GM12878 (cell line): ENCODE results near the gene AMMECR1. TPM values are rescaled to one million over a fixed set of nuclear protein-coding genes. Genes with fewer than 3 reads are reported as not detected.

Experiments used
- ATAC-seq: fragments of 200-7000 bp; cut with Tn5 transposase; 3 replicates; pipeline ENCODE4 v1.9.1; 2020; ENCODE audit warnings: mild to moderate bottlenecking, moderate library complexity
- BruUV-seq: library from RNA; stranded (reverse); fragments of 400-500 nt; replicated peaks from 2 replicates; lab custom pipeline; 2021; lab: Mats Ljungman, UMichigan
- CTCF ChIA-PET: fragments of 300-600 bp; sonication (Branson Sonifier 250); formaldehyde crosslinking; extraction: SDS; loops from one replicate; lab custom pipeline; 2021; ENCODE audit warnings: inconsistent platforms; lab: Yijun Ruan, JAX
- POLR2A ChIA-PET: fragments of 350-600 bp; formaldehyde crosslinking; extraction: SDS; loops from one replicate; lab custom pipeline; 2021; ENCODE audit warnings: inconsistent platforms; lab: Charles Lee
- RAD21 ChIA-PET: fragments of 300-600 bp; sonication (Branson Sonifier 250); formaldehyde crosslinking; loops from one replicate; lab custom pipeline; 2023; ENCODE audit warnings: antibody characterized with exemption; ENCODE audit not compliant: unreplicated experiment; lab: Charles Lee
- SMC1A ChIA-PET: fragments of 300-600 bp; sonication (Branson Sonifier 250); formaldehyde crosslinking; loops from one replicate; lab custom pipeline; 2023; ENCODE audit not compliant: unreplicated experiment, uncharacterized antibody; lab: Charles Lee
- DNase-seq: peaks from one replicate; pipeline ENCODE4 v3.0.0-alpha.2; 2011; ENCODE audit warnings: low read depth, low spot score
- FAIRE-seq: peaks from 3 replicates; lab custom pipeline; 2011; peaks lifted over from hg19 to GRCh38; lab: Jason Lieb, UNC
- H2AFZ ChIP-seq: 2 replicates; pipeline ENCODE4 v1.6.0; 2011; ENCODE audit warnings: low read depth, low read length, control low read depth; ENCODE audit not compliant: control insufficient read depth
- H3K27ac ChIP-seq: 2 replicates; pipeline ENCODE4 v1.5.1; 2011; ENCODE audit warnings: control low read depth; ENCODE audit not compliant: control insufficient read depth, insufficient read depth
- H3K27me3 ChIP-seq, 2 experiments: replicated peaks in 1 of 2; 2 replicates each; pipeline versions ENCODE4 v1.6.0 to v1.6.1; 2011; ENCODE audit warnings: low read length in 1 of 2; ENCODE audit not compliant: control insufficient read depth in 2 of 2, insufficient read depth in 2 of 2
- H3K36me3 ChIP-seq, 2 experiments: 2 replicates each; pipeline ENCODE4 v1.5.1; 2011; ENCODE audit warnings: low read length in 1 of 2; ENCODE audit not compliant: control insufficient read depth in 2 of 2, insufficient read depth in 2 of 2
- H3K4me1 ChIP-seq: 2 replicates; pipeline ENCODE4 v1.6.1; 2011; ENCODE audit warnings: mild to moderate bottlenecking, low read length, moderate library complexity, mixed read lengths; ENCODE audit not compliant: control insufficient read depth, insufficient read depth
- H3K4me2 ChIP-seq: 2 replicates; pipeline ENCODE4 v1.6.0; 2011; ENCODE audit warnings: control low read depth; ENCODE audit not compliant: control insufficient read depth, insufficient read depth
- H3K4me3 ChIP-seq: fragments of 200-600 bp; sonication (generic); 2 replicates; pipeline ENCODE4 v1.5.1; 2016
- H3K79me2 ChIP-seq: 2 replicates; pipeline ENCODE4 v1.6.0; 2011; ENCODE audit warnings: low read length; ENCODE audit not compliant: control insufficient read depth, insufficient read depth
- H3K9ac ChIP-seq: 2 replicates; pipeline ENCODE4 v1.8.0; 2011; ENCODE audit warnings: low read length, control low read depth, mixed read lengths; ENCODE audit not compliant: control insufficient read depth, insufficient read depth
- H3K9me3 ChIP-seq: replicated peaks from 3 replicates; pipeline ENCODE4 v1.5.1; 2011; ENCODE audit warnings: mild to moderate bottlenecking, low read length; ENCODE audit not compliant: control insufficient read depth, insufficient read depth
- H4K20me1 ChIP-seq: 2 replicates; pipeline ENCODE4 v1.6.0; 2011; ENCODE audit not compliant: control insufficient read depth, insufficient read depth
- ATF2 ChIP-seq: IDR thresholded peaks from 2 replicates; pipeline ENCODE4 v1.6.1; 2012; ENCODE audit warnings: low read length, inconsistent platforms
- CTCF ChIP-seq, 3 experiments: IDR thresholded peaks in 2 of 3; conservative IDR thresholded peaks in 1 of 3; 2 replicates each; pipeline ENCODE4 v1.5.1; 2011; ENCODE audit warnings: low read depth in 3 of 3, low read length in 3 of 3, mild to moderate bottlenecking in 3 of 3, control low read depth in 2 of 3, moderate library complexity in 2 of 3, inconsistent platforms in 1 of 3, mixed read lengths in 1 of 3; ENCODE audit not compliant: control insufficient read depth in 2 of 3, insufficient read depth in 1 of 3; ENCODE audit errors: extremely low read depth in 1 of 3
- E2F8 ChIP-seq: fragments of 450-650 bp; IDR thresholded peaks from 2 replicates; pipeline ENCODE4 v1.6.1; 2018; ENCODE audit warnings: mild to moderate bottlenecking, low read depth, moderate library complexity; ENCODE audit not compliant: partially characterized antibody
- RAD21 ChIP-seq: IDR thresholded peaks from 2 replicates; pipeline ENCODE4 v1.6.1; 2011; ENCODE audit warnings: mild to moderate bottlenecking, low read depth, low read length, moderate library complexity; ENCODE audit not compliant: insufficient read depth
- SMC3 ChIP-seq: IDR thresholded peaks from 2 replicates; pipeline ENCODE4 v1.6.1; 2011; ENCODE audit warnings: low read length, improper control_type of control experiment, borderline replicate concordance
- USF2 ChIP-seq: IDR thresholded peaks from 2 replicates; pipeline ENCODE4 v1.6.1; 2011; ENCODE audit warnings: low read depth, low read length, improper control_type of control experiment, borderline replicate concordance
- ZBTB4 ChIP-seq: fragments of 450-650 bp; formaldehyde crosslinking; IDR thresholded peaks from 2 replicates; pipeline ENCODE4 v1.4.0; 2022; ENCODE audit warnings: mild to moderate bottlenecking, moderate library complexity
- WGBS: methylation state at CpG from one replicate; pipeline ENCODE4 v1.1.6; 2016; ENCODE audit warnings: low lambda C conversion rate; ENCODE audit not compliant: insufficient replicate concordance, insufficient coverage; ENCODE audit errors: missing lambda C conversion rate; 5-methylcytosine and 5-hydroxymethylcytosine counted together
- in situ Hi-C: fragments of 300-500 bp; cut with MboI; formaldehyde crosslinking; loops from 9 replicates; pipeline ENCODE4 v1.14.3; 2018; ENCODE audit warnings: mixed read lengths
- intact Hi-C: fragments of 100-400 bp; cut with micrococcal nuclease; formaldehyde crosslinking; loops from one replicate; pipeline ENCODE4 v1.14.2; 2022; ENCODE audit not compliant: unreplicated experiment
- polyA plus RNA-seq, 11 experiments: library from polyadenylated mRNA; depleted of rRNA in 4 of 11; unstranded in 6 of 11; stranded (reverse) in 5 of 11; fragments of >200 nt; fragmentation: Nextera tagmentation in 4 of 11; fragmentation: Illumina TruSeq in 1 of 11; extraction: Ambion mirVana in 4 of 11; extraction: Trizol in 1 of 11; gene quantifications; 1 replicate in 1 of 11; 2 replicates in 10 of 11; pipeline versions ENCODE4 v1.2.1 to v1.2.3, GENCODE V29; 2011 to 2016; ENCODE audit warnings: inconsistent platforms in 2 of 11, missing spikeins in 2 of 11, low read depth in 1 of 11
- total RNA-seq, 4 experiments: library from RNA; depleted of rRNA in 3 of 4; stranded (reverse); fragments of >200 nt in 3 of 4; fragmentation: Illumina TruSeq in 1 of 4; extraction: Trizol in 1 of 4; gene quantifications; 2 replicates each; pipeline versions ENCODE4 v1.2.1 to v1.2.3, GENCODE V29; 2013 to 2021

AMMECR1 gene
- total and polyA plus RNA-seq, 10 of the 15 experiments (the other 5 are each of a cell fraction or from before 2014, with no cell fraction given), result 4.9 to 25.6 (median 10.7) TPM

GRCh38 chrX:110156167-110156754, 161.6 kb downstream of the AMMECR1 start:
- BruUV-seq, result no TSS peak
- Histone ChIP-seq H3K4me2 (no peak overlapping the region), H3K27me3 (no peaks in the 10 kb centered on the region), H3K36me3 (no peaks in the 10 kb centered on the region; a peak in 1 of 4 replicates), H3K9me3 (no peaks in the 10 kb centered on the region), H2AFZ (no peak overlapping the region)
- WGBS, result 35% methylated on average over 6 of the region's 6 CpGs
- in situ Hi-C loops, result loop anchor here (5.0 to 25.0 kb wide), 2 partner anchors 531 to 691 kb away; no protein-coding TSS in a partner anchor
- no peak for ATAC-seq
- intact Hi-C loops, result no loop called here
- CTCF ChIA-PET, result interaction anchor here (0.6 to 23.7 kb wide), 19 partner anchors 10 to 682 kb away, joined by 3 to 792 read pairs (median 3); partner anchors contain the start of gene TMEM164
- no peak for TF ChIP-seq USF2
- TF ChIP-seq ZBTB4 (CRISPR knock-in tag), result no peak
- TF ChIP-seq E2F8, result no peak
- peak; percentile 13; the same call in 1 of the 2 replicates for TF ChIP-seq SMC3
- peak; percentile 13 to 44 (median 39); a peak in 3 of 6 replicates for TF ChIP-seq CTCF (IDR thresholded peaks at IDR 0.05 in 2 of 3, conservative IDR thresholded peaks at IDR 0.05 in 1 of 3; ENCODE audit: control insufficient read depth in 2 of 3, extremely low read depth in 1 of 3, insufficient read depth in 1 of 3, low read depth in 3 of 3, low read length in 3 of 3)
- no peak for TF ChIP-seq ATF2
- TF ChIP-seq RAD21, result peak; percentile 31; the same call in 1 of the 2 replicates
- TF ChIP-seq, all 136 proteins: peak for 3
- Histone ChIP-seq H4K20me1 (no peaks in the 10 kb centered on the region), H3K4me1 (peaks cover 11% of the 10 kb centered on the region), H3K4me3 (no peak overlapping the region), H3K27ac (no peak overlapping the region), H3K9ac (no peak overlapping the region), H3K79me2 (no peaks in the 10 kb centered on the region)
- POLR2A ChIA-PET, result no interaction called here
- no peak for DNase-seq
- SMC1A ChIA-PET, result interaction anchor here (0.9 to 11.7 kb wide), 3 partner anchors 10 to 255 kb away, joined by 3 to 289 read pairs (median 4); no protein-coding TSS in a partner anchor
- no peak for FAIRE-seq
- RAD21 ChIA-PET, result interaction anchor here (1.2 to 2.6 kb wide), 2 partner anchors 9 to 255 kb away, joined by 4 to 14 read pairs; no protein-coding TSS in a partner anchor
